ENCODE measurements around the gene SART3.

DNA sequence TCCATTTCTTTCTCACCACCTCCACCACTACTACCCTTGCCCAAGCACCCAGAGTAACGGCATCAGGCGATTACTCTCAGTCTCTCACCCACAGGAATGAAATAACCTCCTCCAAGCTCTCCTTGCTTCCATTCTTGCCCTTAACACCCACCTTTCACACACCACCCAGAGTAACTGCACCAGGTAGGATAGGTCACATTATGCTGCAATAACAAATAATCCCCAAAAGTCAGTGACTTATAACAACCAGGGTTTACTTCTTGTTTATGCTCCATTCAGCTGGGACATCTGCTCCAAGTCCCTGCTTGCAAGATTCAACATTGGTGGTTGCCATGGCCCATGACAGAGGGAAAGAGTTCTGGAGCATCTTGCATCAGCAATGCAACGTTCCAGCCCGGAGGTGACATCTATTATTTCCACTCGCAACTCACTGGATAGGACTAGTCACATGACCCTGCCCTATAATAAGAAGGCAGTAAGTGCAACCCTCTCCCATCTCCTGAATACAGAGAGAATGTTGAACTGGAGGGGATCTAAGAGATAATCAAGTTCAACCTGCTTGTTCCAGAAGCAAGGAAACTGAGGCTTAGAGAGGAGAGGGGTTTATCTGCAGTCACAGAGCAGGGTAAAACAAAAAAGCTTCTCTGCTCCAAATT, 87.4 kb downstream of the SART3 start:
- TF ChIP-seq, protein P1, sequence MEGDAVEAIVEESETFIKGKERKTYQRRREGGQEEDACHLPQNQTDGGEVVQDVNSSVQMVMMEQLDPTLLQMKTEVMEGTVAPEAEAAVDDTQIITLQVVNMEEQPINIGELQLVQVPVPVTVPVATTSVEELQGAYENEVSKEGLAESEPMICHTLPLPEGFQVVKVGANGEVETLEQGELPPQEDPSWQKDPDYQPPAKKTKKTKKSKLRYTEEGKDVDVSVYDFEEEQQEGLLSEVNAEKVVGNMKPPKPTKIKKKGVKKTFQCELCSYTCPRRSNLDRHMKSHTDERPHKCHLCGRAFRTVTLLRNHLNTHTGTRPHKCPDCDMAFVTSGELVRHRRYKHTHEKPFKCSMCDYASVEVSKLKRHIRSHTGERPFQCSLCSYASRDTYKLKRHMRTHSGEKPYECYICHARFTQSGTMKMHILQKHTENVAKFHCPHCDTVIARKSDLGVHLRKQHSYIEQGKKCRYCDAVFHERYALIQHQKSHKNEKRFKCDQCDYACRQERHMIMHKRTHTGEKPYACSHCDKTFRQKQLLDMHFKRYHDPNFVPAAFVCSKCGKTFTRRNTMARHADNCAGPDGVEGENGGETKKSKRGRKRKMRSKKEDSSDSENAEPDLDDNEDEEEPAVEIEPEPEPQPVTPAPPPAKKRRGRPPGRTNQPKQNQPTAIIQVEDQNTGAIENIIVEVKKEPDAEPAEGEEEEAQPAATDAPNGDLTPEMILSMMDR (optimal IDR thresholded peaks at IDR 0.05 in 1 of 3, IDR thresholded peaks at IDR 0.05 in 1 of 3, conservative IDR thresholded peaks at IDR 0.05 in 1 of 3; ENCODE audit: extremely low read depth in 1 of 3, insufficient read depth in 2 of 3, low read length in 3 of 3) = no peak
- TF ChIP-seq EZH2 (IDR thresholded peaks at IDR 0.05; ENCODE audit: low read length) = no peak
